ENCODE data around the gene LILRA2. TPM values are rescaled to one million over a fixed set of nuclear protein-coding genes. Genes with fewer than 3 reads are reported as not detected.
"Not testable (repeated sequence)": the region's sequence is repeated elsewhere in the genome, so short reads cannot be mapped to it uniquely, and the experiment has no call there.

LILRA2 gene
- total and polyA plus RNA-seq, 2 experiments from 2014 or later: not detected

- Histone ChIP-seq H3K4me2 (no peak overlapping the region), H3K4me3 (no peak overlapping the region), H4K20me1 (replicated peaks; ENCODE audit: insufficient read depth) (no peaks in the 10 kb centered on the region), H3K27me3 (ENCODE audit: insufficient read depth) (no peaks in the 10 kb centered on the region), H3K36me3 (ENCODE audit: insufficient read depth) (no peaks in the 10 kb centered on the region), H3K79me2 (replicated peaks; ENCODE audit: insufficient read depth) (no peaks in the 10 kb centered on the region), H3K27ac (ENCODE audit: low read depth) (no peak overlapping the region), H3K4me1 (ENCODE audit: insufficient read depth) (no peaks in the 10 kb centered on the region), H2AFZ (no peak overlapping the region), H3K9me2 (ENCODE audit: insufficient read depth) (no peaks in the 10 kb centered on the region), H3F3A (replicated peaks; ENCODE audit: low read depth) (no peaks in the 10 kb centered on the region)
- peaks cover 91% of the 10 kb centered on the region for H3K9me3 Mint-ChIP-seq
- DNase-seq (ENCODE audit: low spot score) (no peak), ATAC-seq (no peak)
- H3K4me1 Mint-ChIP-seq: no peaks in the 10 kb centered on the region
- H3K27ac Mint-ChIP-seq: no peak overlapping the region
- peaks cover 5% of the 10 kb centered on the region for H3K27me3 Mint-ChIP-seq (ENCODE audit: insufficient read depth, low read depth, poor library complexity)
- H3K36me3 Mint-ChIP-seq (ENCODE audit: low read depth): peaks cover 29% of the 10 kb centered on the region
- no peak for TF ChIP-seq POLR2AphosphoS5 (IDR thresholded peaks at IDR 0.05; ENCODE audit: low read depth)
- TF ChIP-seq, protein P1, sequence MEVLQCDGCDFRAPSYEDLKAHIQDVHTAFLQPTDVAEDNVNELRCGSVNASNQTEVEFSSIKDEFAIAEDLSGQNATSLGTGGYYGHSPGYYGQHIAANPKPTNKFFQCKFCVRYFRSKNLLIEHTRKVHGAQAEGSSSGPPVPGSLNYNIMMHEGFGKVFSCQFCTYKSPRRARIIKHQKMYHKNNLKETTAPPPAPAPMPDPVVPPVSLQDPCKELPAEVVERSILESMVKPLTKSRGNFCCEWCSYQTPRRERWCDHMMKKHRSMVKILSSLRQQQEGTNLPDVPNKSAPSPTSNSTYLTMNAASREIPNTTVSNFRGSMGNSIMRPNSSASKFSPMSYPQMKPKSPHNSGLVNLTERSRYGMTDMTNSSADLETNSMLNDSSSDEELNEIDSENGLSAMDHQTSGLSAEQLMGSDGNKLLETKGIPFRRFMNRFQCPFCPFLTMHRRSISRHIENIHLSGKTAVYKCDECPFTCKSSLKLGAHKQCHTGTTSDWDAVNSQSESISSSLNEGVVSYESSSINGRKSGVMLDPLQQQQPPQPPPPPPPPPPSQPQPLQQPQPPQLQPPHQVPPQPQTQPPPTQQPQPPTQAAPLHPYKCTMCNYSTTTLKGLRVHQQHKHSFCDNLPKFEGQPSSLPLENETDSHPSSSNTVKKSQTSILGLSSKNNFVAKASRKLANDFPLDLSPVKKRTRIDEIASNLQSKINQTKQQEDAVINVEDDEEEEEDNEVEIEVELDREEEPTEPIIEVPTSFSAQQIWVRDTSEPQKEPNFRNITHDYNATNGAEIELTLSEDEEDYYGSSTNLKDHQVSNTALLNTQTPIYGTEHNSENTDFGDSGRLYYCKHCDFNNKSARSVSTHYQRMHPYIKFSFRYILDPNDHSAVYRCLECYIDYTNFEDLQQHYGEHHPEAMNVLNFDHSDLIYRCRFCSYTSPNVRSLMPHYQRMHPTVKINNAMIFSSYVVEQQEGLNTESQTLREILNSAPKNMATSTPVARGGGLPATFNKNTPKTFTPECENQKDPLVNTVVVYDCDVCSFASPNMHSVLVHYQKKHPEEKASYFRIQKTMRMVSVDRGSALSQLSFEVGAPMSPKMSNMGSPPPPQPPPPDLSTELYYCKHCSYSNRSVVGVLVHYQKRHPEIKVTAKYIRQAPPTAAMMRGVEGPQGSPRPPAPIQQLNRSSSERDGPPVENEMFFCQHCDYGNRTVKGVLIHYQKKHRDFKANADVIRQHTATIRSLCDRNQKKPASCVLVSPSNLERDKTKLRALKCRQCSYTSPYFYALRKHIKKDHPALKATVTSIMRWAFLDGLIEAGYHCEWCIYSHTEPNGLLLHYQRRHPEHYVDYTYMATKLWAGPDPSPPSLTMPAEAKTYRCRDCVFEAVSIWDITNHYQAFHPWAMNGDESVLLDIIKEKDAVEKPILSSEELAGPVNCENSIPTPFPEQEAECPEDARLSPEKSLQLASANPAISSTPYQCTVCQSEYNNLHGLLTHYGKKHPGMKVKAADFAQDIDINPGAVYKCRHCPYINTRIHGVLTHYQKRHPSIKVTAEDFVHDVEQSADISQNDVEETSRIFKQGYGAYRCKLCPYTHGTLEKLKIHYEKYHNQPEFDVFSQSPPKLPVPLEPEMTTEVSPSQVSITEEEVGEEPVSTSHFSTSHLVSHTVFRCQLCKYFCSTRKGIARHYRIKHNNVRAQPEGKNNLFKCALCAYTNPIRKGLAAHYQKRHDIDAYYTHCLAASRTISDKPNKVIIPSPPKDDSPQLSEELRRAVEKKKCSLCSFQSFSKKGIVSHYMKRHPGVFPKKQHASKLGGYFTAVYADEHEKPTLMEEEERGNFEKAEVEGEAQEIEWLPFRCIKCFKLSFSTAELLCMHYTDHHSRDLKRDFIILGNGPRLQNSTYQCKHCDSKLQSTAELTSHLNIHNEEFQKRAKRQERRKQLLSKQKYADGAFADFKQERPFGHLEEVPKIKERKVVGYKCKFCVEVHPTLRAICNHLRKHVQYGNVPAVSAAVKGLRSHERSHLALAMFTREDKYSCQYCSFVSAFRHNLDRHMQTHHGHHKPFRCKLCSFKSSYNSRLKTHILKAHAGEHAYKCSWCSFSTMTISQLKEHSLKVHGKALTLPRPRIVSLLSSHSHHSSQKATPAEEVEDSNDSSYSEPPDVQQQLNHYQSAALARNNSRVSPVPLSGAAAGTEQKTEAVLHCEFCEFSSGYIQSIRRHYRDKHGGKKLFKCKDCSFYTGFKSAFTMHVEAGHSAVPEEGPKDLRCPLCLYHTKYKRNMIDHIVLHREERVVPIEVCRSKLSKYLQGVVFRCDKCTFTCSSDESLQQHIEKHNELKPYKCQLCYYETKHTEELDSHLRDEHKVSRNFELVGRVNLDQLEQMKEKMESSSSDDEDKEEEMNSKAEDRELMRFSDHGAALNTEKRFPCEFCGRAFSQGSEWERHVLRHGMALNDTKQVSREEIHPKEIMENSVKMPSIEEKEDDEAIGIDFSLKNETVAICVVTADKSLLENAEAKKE (CRISPR knock-in tag; IDR thresholded peaks at IDR 0.05): no peak
- H3K4me3 Mint-ChIP-seq: no peak overlapping the region
Observed at GRCh38 chr19:54633401-54633800, 59.8 kb downstream of the LILRA2 start.

GRCh38 chr19:54636081-54636480 is 62.5 kb downstream of the LILRA2 start:
- H3K27me3 ChIP-seq (ENCODE audit: insufficient read depth); H3F3A ChIP-seq (replicated peaks; ENCODE audit: low read depth); H3K4me2 ChIP-seq; H2AFZ ChIP-seq; H3K4me3 ChIP-seq; H4K20me1 ChIP-seq (replicated peaks; ENCODE audit: insufficient read depth); H3K27ac Mint-ChIP-seq; H3K79me2 ChIP-seq (replicated peaks; ENCODE audit: insufficient read depth); H3K27me3 Mint-ChIP-seq (ENCODE audit: insufficient read depth, low read depth, poor library complexity); H3K36me3 ChIP-seq (ENCODE audit: insufficient read depth); H3K4me1 Mint-ChIP-seq; DNase-seq (ENCODE audit: low spot score); H3K4me1 ChIP-seq (ENCODE audit: insufficient read depth); H3K9me2 ChIP-seq (ENCODE audit: insufficient read depth); H3K4me3 Mint-ChIP-seq; ATAC-seq; H3K27ac ChIP-seq (ENCODE audit: low read depth): not testable (repeated sequence)
- H3K9me3 Mint-ChIP-seq: peaks cover 91% of the 10 kb centered on the region
- H3K36me3 Mint-ChIP-seq (ENCODE audit: low read depth): peaks cover 27% of the 10 kb centered on the region
